ENCODE results near the gene ZNF85. TPM values are rescaled to one million over a fixed set of nuclear protein-coding genes. Genes with fewer than 3 reads are reported as not detected.
"Not testable (repeated sequence)": the region's sequence is repeated elsewhere in the genome, so short reads cannot be mapped to it uniquely, and the experiment has no call there.

ZNF85 gene
- polyA plus RNA-seq, 1 experiment, result 4.6 TPM

DNA sequence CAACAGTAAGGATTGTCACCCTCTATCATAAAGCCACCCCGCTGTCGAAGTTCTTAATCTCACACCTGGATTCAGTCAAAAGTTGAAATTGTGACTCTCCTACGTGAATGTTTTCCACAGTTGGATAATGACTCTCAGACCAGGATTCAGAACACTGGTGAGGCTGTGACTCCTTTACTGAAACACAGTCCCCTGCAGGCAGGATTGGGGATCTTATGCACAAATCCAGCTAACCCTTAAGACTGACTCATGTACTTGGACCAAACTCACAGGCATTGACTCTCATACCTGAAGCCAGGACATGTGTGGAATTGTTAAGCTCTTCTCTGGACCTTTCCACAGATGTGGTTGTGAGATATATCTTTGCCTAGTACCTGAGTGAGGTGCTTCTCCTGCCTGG, 46.8 kb downstream of the ZNF85 start:
- H3K4me3 ChIP-seq (ENCODE audit: low read depth, low read length), result no peak overlapping the region
- no peaks in the 10 kb centered on the region for H3K27me3 ChIP-seq (ENCODE audit: control insufficient read depth, insufficient read depth, low read length)
- DNase-seq (ENCODE audit: low read depth), result no peak
- POLR2A ChIA-PET, result no interaction called here
- TF ChIP-seq, protein P1, sequence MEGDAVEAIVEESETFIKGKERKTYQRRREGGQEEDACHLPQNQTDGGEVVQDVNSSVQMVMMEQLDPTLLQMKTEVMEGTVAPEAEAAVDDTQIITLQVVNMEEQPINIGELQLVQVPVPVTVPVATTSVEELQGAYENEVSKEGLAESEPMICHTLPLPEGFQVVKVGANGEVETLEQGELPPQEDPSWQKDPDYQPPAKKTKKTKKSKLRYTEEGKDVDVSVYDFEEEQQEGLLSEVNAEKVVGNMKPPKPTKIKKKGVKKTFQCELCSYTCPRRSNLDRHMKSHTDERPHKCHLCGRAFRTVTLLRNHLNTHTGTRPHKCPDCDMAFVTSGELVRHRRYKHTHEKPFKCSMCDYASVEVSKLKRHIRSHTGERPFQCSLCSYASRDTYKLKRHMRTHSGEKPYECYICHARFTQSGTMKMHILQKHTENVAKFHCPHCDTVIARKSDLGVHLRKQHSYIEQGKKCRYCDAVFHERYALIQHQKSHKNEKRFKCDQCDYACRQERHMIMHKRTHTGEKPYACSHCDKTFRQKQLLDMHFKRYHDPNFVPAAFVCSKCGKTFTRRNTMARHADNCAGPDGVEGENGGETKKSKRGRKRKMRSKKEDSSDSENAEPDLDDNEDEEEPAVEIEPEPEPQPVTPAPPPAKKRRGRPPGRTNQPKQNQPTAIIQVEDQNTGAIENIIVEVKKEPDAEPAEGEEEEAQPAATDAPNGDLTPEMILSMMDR (IDR thresholded peaks at IDR 0.05; ENCODE audit: insufficient read depth, low read depth, low read length), result no peak
- no peaks in the 10 kb centered on the region for H3K36me3 ChIP-seq (ENCODE audit: control insufficient read depth, insufficient read depth, low read length)
- CTCF ChIA-PET, result no interaction called here

DNA sequence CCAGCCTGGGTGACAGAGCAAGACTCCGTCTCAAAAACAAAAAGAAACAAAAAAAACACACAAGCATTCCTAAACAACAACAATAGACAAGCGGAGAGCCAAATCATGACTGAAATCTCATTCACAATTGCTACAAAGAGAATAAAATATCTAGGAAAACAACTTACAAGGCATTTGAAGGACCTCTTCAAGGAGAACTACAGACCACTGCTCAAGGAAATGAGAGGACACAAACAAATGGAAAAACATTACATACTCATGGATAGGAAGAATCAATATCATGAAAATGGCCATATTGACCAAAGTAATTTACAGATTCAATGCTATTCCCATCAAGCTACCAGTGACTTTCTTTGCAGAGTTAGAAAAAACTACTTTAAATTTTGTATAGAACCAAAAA, 69.7 kb downstream of the ZNF85 start:
- H3K27me3 ChIP-seq (ENCODE audit: control insufficient read depth, insufficient read depth, low read length); H3K4me3 ChIP-seq (ENCODE audit: low read depth, low read length); POLR2A ChIA-PET; H3K36me3 ChIP-seq (ENCODE audit: control insufficient read depth, insufficient read depth, low read length); CTCF ChIA-PET; DNase-seq (ENCODE audit: low read depth): not testable (repeated sequence)

DNA sequence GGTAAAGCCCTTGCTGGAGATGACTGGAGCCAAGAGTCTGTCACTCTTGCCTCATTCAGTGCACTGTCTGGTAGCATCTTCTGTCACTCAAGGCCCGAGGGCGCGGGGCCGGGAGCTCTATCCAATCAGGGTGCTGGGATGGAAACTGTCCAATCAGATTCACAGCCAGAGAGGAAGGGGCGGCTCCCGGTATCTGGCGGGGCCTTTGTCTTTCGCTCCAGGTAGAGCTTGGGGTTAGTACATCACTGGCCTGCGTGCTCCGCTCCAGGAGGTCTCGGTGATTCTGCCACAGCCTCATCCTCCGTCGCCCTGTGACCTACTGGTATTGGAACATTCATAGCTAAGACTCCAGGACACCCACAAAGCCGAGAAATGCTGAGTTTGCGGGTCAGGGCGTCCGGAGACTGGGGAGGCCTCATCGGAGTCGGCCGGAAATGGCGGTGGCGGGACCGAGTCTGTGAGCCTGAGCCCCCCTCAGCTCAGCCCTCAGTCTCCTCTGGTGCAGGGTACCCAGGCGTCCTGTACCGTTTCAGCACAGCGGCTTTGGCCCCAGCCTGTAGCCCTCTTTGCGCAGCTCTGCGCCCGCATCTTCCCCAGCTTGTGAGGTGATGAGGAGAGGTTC, 76.8 kb downstream of the ZNF85 start:
- POLR2A ChIA-PET, result interaction anchor here (0.6 kb wide), 1 partner anchor 17 kb away, joined by 3 read pairs; no protein-coding TSS in a partner anchor
- TF ChIP-seq, protein P1 (IDR thresholded peaks at IDR 0.05; ENCODE audit: insufficient read depth, low read depth, low read length), result no peak
- CTCF ChIA-PET, result no interaction called here

More for the DNA sequence above, 76.8 kb downstream of the ZNF85 start:
- Histone ChIP-seq H3K27me3 (ENCODE audit: control insufficient read depth, insufficient read depth, low read length) (no peaks in the 10 kb centered on the region), H3K4me3 (ENCODE audit: low read depth, low read length) (peak overlapping the region; percentile 52), H3K36me3 (ENCODE audit: control insufficient read depth, insufficient read depth, low read length) (no peaks in the 10 kb centered on the region)
- DNase-seq (ENCODE audit: low read depth), result peak; percentile 46

Other genes with a start within 250 kb of the ZNF85 start
- gene ZNF66, start 146.9 kb upstream of the ZNF85 start, polyA plus RNA-seq (2011; rRNA removed), result 0.94 and 1.0 TPM in 2 replicates
- gene ZNF430, start 97.4 kb downstream of the ZNF85 start, polyA plus RNA-seq (2011; rRNA removed), result 5.3 and 5.9 TPM in 2 replicates
- gene ZNF714, start 159.0 kb downstream of the ZNF85 start, polyA plus RNA-seq (2011; rRNA removed), result 5.6 and 7.9 TPM in 2 replicates
- 4.0 and 4.8 TPM in 2 replicates for gene ZNF431, start 218.8 kb downstream of the ZNF85 start, polyA plus RNA-seq (2011; rRNA removed)